ENCODE data around the gene TNFAIP3.
"Not testable (repeated sequence)": the region's sequence is repeated elsewhere in the genome, so short reads cannot be mapped to it uniquely, and the experiment has no call there.

TNFAIP3 gene

DNA sequence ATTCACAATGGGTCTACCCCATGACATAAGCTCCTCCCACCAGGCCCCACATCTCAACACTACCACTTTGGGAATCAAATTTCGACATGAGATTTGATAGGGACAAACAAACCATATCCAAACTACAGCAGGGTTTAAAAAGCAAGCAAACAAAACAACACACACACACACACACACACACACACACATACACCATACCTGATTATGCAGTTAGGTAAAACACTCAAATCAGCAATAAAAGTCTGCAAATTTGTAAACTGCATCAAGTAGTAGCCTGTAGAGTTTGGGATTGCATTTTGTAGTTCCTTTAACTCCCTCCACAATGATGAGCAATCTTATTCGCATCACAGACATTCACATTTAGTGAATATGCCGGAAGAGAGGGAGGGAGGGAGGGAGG lies 32.6 kb upstream of the TNFAIP3 start:
- FAIRE-seq (no peak), DNase-seq (ENCODE audit: insufficient read length, low spot score) (no peak)
- TF ChIP-seq, protein P1, sequence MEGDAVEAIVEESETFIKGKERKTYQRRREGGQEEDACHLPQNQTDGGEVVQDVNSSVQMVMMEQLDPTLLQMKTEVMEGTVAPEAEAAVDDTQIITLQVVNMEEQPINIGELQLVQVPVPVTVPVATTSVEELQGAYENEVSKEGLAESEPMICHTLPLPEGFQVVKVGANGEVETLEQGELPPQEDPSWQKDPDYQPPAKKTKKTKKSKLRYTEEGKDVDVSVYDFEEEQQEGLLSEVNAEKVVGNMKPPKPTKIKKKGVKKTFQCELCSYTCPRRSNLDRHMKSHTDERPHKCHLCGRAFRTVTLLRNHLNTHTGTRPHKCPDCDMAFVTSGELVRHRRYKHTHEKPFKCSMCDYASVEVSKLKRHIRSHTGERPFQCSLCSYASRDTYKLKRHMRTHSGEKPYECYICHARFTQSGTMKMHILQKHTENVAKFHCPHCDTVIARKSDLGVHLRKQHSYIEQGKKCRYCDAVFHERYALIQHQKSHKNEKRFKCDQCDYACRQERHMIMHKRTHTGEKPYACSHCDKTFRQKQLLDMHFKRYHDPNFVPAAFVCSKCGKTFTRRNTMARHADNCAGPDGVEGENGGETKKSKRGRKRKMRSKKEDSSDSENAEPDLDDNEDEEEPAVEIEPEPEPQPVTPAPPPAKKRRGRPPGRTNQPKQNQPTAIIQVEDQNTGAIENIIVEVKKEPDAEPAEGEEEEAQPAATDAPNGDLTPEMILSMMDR (IDR thresholded peaks at IDR 0.05; ENCODE audit: insufficient read depth, missing control alignments) = no peak

DNA sequence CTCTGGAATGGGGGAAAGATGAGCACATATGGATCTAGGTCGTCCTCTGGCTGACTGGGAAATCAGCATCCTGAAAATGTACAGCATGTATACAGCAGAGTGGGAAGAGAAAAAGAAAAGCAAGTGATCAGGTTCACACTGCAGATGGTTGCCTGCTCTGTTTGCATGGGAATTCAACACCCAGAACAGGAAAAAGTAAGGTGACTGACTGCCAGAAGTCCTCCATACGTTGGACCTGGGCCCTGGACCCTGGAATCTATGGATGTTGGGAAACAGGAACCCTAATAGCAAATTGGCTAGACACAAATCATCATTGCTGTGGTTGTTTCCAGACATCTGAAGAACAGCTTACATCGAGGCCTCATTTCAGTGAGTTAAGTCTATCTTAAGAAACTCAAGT lies 30.3 kb upstream of the TNFAIP3 start:
- TF ChIP-seq, protein P1 (IDR thresholded peaks at IDR 0.05; ENCODE audit: insufficient read depth, missing control alignments) = no peak

DNA sequence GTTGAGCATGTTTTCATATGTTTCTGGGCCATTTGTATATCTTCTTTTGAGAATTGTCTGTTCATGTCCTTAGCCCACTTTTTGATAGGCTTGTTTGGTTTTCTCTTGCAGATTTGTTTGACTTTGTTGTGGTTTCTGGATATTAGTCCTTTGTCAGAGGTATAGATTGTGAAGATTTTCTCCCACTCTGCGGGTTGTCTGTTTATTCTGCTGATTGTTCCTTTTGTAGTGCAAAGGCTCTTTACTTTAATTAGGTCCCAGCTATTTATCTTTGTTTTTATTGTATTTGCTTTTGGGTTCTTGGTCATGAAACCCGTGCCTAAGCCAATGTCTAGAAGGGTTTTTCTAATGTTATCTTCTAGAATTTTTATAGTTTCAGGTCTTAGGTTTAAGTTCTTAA lies 29.0 kb upstream of the TNFAIP3 start:
- FAIRE-seq; DNase-seq (ENCODE audit: insufficient read length, low spot score): not testable (repeated sequence)

More for the DNA sequence above, 30.3 kb upstream of the TNFAIP3 start:
- DNase-seq (ENCODE audit: insufficient read length, low spot score) (no peak), FAIRE-seq (no peak)

DNA sequence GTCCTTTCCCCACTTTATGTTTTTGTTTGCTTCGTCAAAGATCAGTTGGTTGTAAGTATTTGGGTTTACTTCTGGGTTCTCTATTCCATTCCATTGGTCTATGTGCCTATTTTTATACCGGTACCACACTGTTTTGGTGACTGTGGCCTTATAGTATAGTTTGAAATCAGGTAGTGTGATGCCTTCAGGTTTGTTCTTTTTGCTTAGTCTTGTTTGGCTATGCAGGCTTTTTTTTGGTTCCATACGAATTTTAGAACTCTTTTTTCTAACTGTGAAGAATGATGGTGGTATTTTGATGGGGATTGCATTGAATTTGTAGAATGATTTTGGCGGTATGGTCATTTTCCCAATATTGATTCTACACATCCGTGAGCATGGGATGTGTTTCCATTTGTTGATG lies 28.5 kb upstream of the TNFAIP3 start:
- not testable (repeated sequence) for FAIRE-seq

DNA sequence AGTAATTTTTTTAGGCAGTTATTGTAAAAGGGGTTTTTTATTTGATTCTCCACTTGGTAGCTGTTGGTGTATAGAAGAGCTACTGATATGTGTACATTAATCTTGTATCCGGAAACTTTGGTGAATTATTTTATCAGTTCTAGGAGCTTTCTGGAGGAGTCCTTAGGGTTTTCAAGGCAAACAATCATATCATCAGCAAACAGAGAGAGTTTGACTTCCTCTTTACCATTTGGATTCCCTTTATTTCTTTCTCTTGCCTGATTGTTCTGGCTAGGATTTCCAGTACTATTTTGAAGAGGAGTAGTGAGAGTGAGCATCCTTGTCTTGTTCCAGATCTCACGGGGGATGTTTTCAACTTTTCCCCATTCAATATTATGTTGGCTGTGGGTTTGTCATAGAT lies 28.0 kb upstream of the TNFAIP3 start:
- no peak for FAIRE-seq
- TF ChIP-seq, protein P1 (IDR thresholded peaks at IDR 0.05; ENCODE audit: insufficient read depth, missing control alignments) = no peak
- DNase-seq (ENCODE audit: insufficient read length, low spot score) = no peak

More for the DNA sequence above, 28.5 kb upstream of the TNFAIP3 start:
- not testable (repeated sequence) for DNase-seq (ENCODE audit: insufficient read length, low spot score)

DNA sequence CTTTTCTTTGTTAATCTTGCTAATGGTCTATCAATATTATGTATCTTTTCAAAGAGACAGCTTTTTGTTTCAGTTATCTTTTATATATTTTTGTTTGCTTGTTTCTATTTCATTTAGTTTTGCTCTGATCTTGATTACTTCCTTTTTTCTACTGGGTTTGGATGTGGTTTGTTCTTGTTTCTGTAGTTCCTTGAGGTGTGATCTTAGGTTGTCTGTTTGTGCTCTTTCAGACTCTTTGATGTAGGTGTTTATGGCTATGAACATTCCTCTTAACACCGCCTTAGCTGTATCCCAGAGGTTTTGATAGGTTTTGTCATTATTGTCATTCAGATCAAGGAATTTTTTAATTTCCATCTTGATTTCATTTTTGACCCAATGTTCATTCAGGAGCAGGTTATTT lies 26.8 kb upstream of the TNFAIP3 start:
- no peak for FAIRE-seq
- no peak for DNase-seq (ENCODE audit: insufficient read length, low spot score)
- TF ChIP-seq, protein P1 (IDR thresholded peaks at IDR 0.05; ENCODE audit: insufficient read depth, missing control alignments) = no peak

DNA sequence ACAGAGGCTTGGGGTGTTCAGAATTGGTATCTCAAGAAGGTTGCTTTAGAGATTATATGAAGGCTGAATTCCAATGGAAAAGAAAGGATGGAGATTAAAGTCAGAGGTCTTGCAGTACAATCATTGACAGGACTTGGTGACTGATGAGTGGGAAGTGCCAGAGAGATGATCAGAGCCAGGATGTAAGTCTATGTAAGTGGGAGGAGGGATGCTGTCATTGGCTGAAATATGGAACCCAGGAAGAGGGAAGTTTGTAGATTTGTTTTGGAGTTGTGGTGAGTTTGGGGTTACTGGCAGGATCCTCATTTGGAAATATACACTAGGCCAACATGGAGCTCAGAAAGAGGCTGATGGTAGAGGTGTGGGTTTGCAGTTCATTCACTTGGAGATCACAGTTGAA lies 23.8 kb upstream of the TNFAIP3 start:
- DNase-seq (ENCODE audit: insufficient read length, low spot score) = no peak
- TF ChIP-seq, protein P1 (IDR thresholded peaks at IDR 0.05; ENCODE audit: insufficient read depth, missing control alignments) = no peak
- no peak for FAIRE-seq

DNA sequence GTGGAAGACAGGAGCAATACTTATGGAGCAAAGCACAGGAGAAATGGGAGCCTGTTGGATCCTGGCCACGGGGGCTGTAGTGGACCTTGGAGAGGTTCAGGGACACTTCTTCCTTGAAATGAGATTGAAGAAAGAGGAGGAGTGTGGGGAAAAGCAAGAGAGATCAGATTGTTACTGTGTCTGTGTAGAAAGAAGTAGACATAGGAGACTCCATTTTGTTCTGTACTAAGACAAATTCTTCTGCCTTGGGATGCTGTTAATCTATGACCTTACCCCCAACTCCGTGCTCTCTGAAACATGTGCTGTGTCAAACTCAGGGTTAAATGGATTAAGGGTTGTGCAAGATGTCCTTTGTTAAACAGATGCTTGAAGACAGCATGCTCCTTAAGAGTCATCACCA lies 22.7 kb upstream of the TNFAIP3 start:
- not testable (repeated sequence) for DNase-seq (ENCODE audit: insufficient read length, low spot score); FAIRE-seq

DNA sequence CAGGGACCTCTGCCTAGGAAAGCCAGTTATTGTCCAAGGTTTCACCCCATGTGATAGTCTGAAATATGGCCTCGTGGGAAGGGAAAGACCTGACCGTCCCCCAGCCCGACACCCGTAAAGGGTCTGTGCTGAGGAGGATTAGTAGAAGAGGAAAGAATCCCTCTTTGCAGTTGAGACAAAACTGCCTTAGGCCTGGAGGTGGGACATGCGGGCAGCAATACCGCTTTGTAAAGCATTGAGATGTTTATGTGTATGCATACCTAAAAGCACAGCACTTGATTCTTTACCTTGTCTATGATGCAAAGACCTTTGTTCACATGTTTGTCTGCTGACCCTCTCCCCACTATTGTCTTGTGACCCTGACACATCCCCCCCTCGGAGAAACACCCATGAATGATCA lies 22.3 kb upstream of the TNFAIP3 start:
- FAIRE-seq; DNase-seq (ENCODE audit: insufficient read length, low spot score): not testable (repeated sequence)

DNA sequence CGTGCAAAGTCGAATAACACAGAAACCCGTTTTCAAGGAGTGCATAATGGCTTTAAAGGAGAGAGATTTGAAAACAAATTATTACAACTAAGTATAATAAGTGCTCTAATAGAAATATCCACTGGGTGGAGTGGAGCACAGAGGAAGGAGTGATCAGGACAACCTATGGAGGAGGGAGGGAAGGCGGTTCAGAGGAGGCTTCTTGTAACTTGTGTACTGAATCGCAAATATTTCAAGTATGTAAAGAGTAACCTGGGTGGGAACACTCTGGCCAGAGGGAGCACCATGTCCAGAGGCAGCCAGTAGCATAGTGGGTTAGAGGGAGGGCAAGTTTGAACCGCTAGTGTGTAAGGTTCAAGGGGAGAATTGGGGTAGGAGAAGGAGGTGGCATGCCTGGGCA lies 21.6 kb upstream of the TNFAIP3 start:
- FAIRE-seq (no peak), DNase-seq (ENCODE audit: insufficient read length, low spot score) (no peak)
- TF ChIP-seq, protein P1 (IDR thresholded peaks at IDR 0.05; ENCODE audit: insufficient read depth, missing control alignments) = no peak
